Hematopoietic multipotent progenitor cell treated with erythropoietin and hydrocortisone succinate and interleukin-3 and kit ligand, for 4 days (in vitro differentiated cells): ENCODE results near the gene FRMPD2.
"Not testable (repeated sequence)": the region's sequence is repeated elsewhere in the genome, so short reads cannot be mapped to it uniquely, and the experiment has no call there.

Source experiments
- DNase-seq: peaks from one replicate; pipeline ENCODE4 v3.0.0-alpha.2; 2015

Gene FRMPD2

DNA sequence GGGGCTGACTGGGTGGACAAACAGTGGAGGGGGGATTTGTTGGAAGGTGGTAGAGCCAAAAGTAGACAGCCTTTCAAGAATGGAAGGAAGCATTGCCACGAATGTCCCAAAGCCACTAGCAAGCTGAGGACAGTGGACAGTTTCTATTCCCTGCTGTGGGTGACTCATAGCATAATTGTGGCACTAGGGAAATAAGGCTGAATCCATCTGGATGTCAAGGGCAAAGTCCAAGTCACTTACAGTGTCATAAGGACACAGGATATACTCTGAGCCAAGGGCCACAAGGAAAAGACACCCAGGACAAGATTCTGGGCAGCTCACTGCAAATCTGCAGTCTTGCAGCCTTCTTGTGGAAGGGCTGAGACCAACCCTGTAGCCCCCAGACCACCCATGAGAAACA, 79.7 kb downstream of the FRMPD2 start:
- DNase-seq: no peak

DNA sequence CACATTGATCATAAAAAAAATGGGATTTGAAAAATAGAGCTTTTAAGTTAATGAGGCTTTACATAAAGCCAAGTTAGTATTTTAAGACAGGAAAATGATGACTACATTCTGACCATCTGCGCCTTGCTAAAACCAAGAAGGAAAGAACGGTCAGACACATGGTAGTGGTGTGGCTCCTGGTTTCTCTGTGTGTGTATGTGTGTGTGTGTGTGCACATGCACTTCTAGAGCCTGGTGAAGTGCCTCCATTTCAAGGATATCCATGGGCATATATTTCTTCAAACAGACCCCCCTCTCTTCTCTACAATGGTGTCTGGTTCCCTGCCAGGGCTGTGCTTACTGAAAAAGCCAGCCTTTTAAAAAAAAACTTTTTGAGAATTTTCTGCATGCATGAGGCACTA, 80.9 kb downstream of the FRMPD2 start:
- no peak for DNase-seq

DNA sequence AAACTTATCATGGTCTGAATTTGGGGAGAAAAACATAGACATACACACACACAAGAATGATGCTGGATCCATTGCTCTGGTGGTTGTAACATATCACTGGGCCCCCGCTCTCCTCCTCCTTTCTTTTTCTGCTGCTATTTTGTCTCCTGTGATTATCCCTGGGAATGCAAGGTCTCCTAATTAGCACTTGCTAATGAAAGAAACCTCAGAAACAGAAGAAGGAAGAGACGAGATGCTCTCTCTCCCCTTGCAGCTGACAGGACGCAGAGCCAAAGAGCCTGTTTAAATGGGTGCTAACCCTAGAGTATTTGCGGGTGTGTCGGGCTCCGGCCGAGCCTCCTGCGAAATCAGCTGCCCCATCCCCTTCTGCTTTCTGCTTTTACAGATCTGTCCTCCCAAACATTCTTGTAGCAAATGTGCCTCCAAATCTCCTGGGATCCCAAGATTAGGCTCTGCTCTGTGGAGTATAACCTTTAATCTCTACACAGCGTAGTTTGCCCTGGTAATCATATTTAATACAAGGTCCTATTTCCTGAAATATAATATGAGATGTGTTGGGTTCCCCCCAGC, 81.5 kb downstream of the FRMPD2 start:
- no peak for DNase-seq

DNA sequence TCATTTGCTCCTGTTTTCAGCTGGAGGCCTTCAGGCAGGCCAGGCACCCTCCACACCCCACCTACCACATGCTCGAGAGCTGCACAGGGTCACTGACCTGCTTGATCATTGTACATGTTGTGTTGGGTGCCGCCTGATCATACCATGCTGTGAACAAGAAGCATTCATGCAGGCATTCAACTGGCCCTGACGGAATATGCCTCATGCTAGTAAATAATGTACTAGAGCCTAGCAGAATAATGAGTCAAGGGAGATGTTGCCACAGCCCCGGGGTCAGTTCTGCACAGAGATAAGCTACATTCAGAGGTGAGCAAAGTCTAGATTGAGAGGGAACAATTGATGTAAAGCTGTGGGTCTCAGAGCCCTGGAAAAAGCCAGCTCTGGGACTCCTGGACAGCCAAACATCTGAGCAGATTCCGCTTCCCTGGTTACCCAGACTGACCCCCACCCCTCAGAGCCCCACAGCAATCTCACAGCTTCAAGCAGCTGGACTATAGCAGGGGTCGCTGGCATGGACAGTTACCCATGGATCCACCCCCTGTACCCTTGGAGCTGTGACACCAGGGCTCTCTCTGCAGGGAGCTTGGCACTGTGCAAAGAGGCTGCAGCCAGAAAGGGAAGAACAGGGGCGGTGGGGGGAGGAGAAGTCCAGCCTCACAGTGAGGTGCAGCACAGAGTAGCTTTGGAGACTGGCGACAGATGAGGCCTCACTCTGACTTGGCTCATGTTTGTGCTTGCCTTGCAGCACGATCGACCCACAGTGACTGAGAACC, 86.6 kb downstream of the FRMPD2 start:
- DNase-seq: no peak

DNA sequence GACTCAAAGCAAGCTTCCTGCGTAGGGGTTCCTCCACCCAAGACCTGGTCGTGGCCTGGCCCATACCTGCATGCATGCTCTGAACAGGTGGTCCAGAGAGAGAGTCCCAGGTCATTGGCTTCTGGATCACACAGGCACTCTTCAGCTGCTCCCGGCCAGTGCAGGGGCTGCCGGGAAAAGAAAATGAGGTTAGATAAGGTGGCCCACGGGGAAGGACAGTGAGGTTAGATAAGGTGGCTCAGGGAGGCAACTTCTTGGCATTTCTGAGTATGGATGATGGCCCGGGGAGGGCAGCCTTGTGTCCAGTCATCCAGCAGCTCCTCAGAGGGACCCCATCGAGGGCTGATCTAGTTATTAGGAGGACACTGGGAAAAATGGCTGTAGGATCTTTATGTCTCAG, 87.4 kb downstream of the FRMPD2 start:
- no peak for DNase-seq

DNA sequence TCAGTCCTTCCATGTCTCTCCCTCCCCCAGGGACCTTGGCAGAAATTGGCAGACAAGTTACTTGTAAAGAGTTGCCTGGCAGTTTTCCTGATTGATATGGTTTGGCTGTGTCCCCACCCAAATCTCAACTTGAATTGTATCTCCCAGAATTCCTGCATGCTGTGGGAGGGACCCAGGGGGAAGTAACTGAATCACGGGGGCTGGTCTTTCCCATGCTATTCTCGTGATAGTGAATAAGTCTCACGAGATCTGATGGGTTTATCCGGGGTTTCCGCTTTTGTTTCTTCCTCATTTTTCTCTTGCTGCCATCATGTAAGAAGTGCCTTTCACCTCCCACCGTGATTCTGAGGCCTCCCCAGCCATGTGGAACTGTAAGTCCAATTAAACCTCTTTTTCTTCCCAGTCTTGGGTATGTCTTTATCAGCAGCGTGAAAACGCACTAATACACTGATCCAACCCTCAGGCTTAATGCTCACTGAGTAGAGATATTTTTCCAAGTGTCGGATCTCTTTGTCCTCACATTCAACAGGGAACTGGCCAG, 88.2 kb downstream of the FRMPD2 start:
- DNase-seq: not testable (repeated sequence)

DNA sequence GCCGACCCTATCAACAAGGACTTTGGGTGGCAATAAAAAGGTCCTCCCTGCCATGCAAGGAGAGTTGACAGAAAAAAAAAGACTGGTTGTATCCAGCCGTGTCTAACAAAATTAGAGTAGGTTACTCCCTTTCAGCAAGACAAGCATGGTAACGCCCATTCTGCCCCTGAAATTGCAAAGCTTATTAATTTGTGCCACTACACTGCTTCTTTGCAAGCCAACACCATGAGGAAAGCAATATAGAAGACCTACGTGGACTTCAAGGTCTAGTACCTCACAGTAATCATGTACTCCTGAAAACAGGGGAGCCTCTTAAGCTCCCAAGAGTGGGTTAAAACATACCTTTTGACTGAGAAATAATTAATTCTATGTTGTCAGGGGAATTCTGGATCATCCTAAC, 90.3 kb downstream of the FRMPD2 start:
- no peak for DNase-seq

DNA sequence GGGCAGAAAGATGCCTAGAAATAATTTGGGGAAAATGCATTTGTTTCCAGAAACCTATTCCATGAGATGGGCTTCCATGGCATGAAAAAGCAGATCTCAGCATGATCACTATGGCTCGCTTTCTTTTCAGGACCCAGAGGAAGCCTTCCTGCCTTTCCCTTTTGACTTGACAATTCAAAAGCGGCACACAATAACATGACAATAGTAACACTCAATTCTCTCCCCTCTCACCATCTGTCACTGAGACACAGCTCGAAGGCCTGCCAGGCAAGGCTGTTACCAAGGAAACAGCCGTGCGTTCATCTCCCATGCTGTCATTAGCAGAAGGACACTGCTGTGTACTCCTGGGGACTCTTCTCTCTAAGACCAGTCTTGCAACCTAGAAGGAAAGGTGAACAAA, 101.8 kb downstream of the FRMPD2 start:
- not testable (repeated sequence) for DNase-seq

DNA sequence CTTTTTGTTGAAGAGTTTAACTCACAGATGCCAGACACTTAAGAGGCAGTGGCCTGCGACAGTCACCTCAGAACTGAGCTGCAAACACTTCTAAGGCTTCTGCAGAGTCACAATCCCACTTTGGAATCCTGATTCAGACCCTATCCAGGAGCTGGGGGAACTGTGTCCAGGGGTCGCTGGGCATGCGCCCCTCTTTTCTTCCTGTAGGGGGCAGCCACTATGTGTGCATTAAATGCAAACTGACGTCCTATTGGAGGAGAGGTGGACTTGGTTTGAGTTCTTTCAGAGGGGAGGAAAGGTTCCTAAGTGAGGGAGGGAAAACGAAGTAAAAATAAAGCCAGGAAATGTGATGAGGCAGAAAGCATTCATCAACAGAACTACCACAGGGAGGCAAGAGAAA, 113.8 kb downstream of the FRMPD2 start:
- DNase-seq: not testable (repeated sequence)

DNA sequence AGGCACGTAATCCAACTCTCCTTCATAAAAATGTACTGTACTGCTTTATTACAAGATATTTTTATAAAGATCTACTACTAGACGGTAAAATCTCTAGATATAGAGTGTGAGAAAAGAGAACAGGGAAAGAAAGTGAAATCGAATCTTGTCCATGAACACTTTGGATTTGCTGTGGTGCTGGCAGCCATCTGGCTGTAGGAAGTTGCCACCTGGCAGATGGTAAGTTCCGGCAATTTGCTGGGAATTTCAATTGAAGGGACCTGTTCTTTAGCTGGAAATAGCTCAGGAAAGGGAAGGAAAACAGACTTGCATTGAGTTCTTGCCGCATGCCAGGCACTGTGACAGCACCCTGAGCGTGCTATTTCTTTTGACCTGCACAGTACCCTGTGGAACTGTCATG, 114.3 kb downstream of the FRMPD2 start:
- DNase-seq: not testable (repeated sequence)

DNA sequence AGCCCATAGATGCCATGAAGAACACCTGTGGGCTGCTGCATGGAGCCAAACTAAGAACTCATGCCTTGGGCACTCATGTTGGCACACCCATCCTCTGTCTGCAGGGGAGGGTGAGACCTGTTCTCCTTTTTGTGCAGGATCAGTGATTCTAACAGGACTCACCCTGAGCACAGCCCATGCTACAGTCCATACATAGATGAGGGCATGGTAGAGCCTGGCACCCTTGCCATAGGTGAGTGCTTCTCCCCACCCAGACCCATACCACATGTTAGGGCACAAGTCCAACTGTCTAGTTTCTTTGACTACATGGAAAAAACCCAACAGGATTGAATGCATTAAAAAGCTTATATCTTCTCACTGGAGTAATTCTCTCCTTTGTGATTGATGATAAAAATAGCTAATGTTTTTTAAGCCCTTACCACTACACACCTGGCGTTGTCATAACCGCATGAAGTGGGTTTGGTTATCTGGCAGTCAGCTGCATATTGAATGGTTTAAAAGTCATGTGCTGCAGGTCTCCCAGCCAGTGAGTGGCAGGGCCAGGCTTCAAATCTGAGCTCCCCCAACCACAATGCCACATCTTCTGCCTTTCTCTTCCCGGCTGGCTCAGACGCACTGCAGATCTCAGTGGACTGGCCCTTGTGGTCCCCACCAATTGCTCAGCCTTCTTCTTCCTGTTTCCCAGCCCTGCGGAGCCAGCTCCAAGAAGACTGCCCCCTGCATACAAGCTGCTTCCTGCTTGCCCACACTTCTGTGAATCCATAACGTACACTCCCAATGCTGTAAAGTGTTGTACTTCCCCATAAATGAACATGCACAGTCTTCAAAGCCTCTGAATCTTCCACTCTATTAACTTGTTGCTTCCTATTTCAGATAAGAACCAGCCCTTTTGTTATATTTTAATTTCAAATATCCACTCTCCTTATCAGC, 120.0 kb downstream of the FRMPD2 start:
- peak; percentile 63 for DNase-seq

DNA sequence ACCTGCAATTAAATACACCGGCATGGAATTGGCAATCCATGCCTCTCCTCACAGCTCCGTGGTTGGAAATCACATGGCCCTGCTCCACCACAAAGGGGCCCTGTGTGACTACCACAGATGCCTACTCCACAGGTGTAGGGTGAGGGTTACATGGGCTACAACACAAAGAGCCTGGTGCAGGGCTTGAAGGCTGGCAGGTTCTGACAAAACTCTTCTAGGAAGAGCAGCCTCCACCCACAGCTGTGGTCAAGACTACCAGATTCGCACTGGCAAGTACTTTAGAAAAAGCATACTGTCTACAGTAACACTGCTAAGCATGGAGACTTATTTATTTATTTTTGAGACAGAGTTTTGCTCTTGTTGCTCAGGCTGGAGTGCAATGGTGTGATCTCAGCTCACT, 126.9 kb downstream of the FRMPD2 start:
- DNase-seq: not testable (repeated sequence)

DNA sequence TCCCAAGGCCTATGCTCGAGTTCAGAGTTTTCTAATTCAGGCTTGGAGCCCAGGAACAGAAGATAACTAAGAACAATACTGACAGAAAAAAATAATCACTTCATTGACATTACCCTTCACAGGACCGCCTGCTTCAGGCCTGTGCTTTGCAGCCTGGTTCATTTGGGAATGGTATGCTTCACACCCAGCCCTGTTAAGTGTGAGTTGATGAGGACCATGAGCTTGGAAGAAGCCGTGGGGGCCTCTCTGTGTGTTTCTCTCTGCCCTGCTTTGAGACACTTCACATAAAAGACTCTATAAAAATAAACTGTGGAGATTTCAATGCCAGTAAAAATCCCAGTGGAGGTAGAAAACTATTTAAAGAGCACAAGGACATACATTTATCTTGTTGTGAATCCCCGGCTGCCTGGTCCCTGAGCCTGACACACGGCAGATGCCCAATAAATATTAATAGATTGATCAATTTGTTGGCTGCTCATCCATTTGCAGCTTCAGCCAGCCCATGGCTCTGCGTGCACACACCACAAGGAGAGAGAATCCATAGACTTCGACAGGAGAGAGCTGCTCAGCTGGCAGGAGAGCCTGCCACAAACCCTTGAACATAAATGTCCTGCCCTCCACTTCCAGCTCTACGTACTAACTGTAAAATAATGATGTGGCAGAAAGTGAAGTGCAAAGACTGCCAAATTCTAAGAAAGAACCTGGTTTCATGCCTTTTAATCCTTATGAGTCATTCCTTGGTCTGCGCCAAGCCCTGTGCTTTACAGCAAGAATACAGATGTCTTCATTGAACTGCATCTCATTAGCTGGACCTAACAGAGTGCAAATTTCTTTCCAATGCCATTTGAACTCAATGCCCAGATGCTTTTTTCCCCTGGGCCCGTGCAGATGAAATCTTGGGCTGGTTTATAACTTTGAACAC, 130.5 kb downstream of the FRMPD2 start:
- DNase-seq: not testable (repeated sequence)

DNA sequence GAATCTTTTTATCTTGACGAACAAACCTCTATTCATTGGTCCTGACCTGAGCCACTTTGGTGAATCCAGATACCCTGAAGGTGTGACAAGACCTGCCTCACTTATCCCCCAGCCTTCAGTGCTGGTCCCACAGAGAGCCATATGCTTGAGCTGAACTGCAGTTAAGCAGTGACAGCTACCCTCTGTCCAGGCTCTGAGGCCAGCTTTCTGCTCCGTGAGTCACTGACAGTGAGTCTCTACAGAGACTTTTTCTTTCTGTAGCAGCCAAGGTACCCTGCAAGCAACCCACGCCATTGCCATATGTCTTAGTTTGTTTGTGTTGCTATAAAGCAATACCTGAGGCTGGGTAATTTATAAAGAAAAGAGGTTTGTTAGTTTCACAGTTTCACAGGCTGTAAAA, 133.5 kb downstream of the FRMPD2 start:
- not testable (repeated sequence) for DNase-seq

DNA sequence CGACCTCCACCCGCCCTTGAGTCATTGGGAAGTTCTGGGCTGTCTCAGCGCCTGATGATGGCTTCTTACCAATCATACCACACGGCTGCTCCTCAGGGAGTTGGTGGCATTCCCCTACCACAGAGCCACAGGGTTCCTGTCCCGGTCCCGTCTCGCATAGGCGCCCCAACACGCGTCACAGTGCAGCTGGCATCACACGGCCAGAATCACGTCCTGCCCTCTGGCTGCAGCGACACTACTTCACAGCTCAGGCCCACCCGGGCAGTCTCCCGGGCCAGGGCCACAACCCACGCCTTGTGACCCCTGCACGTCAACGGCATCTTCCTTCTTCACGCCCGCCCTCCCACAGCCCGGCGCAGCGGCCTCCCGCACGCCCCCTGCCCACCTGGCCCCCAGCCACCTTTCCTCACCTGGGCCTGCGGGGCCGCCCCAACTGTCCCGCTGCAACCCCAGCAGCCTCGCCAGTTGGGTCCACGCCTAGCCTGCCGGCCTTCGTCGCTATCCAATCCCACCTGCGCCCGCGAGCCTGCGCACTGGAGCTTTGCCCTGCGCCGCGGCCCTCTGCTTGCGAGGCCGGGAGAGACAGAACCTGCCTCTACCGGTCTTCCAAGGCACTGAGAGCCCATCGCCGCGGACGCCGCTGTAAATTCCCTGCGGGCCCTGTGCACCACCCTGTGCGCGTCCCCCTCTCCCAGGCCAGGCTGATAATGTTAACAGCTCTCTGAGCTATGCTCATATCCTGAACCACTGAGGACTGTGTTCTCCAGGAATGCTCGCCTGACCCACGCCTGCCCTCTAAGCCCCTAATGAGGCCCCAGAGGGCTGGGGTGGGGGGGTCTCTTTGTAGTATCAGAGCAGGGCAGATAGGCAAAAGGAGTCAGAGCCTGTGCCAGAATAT, 134.3 kb downstream of the FRMPD2 start:
- DNase-seq: not testable (repeated sequence)

DNA sequence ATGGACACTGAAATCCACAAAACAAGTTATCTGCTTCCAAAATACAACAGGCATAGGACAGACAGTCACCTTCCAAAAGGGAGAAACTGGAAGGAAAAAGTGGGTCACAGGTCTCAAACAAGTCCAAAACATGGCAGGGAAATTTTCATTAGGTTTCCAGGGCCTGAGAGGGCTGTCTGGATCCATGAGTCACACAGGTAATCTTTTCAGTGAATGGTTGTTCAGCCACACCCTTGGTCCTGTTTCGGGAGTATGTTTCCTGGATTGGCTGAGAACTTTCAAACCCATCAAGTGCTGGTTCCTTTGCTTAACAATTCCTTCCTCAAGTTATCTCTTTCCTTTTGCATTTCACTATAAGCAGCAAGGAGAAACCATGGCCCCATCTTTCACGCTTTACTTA, 145.5 kb downstream of the FRMPD2 start:
- not testable (repeated sequence) for DNase-seq

DNA sequence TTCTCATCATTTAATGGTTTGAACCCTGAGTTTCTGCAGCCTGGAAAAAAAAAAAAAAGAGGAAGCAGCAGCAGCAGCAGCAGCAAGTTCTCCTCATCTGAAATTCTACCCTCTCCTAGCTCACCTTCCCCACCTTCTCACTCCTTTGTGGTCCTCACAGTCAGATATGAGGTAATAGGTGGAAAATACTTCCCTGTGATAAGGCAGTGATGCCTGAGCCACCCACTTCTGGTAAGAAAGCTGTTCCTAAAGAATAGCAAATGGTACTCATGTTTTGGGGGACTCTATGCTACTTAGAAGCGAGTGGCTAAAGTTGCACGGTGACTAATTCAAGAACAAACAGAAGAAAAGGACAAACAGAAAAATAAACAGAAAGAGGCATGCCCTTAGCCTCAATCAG, 148.2 kb downstream of the FRMPD2 start:
- DNase-seq: not testable (repeated sequence)

DNA sequence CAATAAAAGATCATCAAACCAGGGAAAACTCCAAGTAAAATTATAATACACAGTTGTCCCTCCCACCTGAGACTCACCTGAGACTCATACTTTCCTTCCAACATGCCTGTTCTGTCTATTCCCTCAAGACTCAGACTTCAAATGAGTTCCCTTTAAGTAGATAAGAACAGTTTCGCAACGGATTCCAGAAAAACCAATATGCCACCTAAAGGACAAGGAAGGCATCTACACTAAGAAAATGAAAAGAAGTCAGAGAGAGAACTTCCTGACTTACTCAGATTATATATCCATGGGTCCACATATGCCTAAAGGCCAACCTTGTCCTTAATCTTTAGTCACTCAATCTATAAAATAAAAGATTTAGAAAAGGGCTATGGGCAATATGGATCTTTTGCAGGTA, 148.9 kb downstream of the FRMPD2 start:
- not testable (repeated sequence) for DNase-seq

DNA sequence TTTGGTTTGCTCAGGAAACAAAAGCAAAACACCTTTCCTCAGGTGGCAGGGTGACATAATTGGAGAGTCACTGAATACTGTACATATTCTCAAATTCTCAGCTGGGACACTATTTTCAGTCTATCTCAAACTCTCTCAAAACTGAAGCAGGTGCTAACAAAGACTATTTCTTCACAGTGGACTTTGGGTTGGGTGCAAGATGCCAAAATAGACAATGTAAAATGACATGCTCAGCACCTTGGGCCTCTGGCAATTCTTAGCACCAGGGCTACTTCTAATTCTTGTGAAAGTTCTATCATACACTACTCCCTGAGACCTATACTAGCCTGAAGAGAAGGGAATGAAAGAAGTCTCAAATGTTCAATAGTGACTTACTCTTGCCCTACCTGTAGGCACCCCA, 151.9 kb downstream of the FRMPD2 start:
- not testable (repeated sequence) for DNase-seq

DNA sequence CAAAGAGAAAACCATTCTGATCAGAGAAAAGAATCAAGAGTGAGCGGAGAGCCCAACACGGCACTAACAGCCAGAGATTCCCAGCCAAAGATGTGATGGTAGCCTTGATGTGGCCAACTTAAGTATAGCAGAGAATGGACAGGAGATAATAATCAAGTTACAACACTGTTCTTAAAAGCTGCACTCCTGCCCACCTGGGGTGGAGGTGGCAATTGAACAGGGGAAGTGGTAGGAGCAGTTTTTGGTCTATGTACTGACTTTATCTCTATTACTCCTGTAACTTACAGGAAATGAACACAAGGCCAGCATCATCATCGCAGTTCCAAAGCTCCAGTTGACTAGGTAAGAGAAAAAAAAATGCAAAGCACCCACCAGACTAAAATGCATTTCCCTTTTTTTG, 164.2 kb downstream of the FRMPD2 start:
- not testable (repeated sequence) for DNase-seq
